Measurements from ENCODE around the gene CCP110.

CCP110 gene

DNA sequence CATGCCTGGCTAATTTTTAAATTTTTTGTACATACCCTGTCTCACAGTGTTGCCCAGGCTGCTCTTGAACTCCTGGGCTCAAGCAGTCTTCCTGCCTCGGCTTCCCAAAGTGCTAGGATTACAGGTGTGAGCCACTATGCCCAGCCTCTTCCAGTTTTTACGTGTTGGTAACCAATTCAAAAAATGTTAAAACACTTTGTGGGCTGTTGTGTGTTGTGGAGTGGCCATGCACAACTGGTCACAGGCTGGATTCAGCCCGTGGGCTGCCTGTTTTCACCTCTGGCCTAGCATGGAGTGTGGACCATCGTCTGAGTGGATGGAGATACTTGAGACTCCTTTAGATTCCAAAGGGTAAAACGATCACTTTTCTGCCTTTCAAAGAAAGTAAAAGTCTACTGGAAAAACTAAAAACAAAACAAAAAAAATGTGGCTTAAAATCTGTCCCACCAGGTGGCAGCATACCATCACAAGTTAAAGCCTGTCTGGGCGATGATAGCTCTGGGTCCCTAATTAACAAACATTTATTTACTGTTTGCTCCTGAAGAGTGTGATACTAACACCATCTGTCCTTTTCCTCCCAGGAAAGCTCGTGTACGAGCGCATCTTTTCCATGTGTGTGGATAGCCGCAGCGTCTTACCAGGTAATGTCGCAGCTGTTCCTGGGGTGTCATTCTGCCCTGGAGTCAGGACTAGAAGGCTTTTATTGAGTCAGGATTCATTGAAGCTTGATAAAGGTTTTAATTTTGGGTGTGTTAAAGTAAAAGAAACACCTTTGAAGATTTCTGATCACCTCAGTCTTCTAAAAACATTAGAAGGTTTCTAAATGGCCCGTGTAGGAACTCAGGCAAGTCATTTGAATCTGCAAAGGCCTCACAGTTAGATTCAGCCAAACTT, 77.6 kb downstream of the CCP110 start:
- no peak for DNase-seq

Data from inflammatory macrophage treated with lipopolysaccharide for 4 hours (primary cell).